IPS-11a (cell line): ENCODE results near the gene NUTM2D.
A peak's percentile ranks its signal among the peaks of the same experiment; 100 is the strongest.
"Not testable (repeated sequence)": the region's sequence is repeated elsewhere in the genome, so short reads cannot be mapped to it uniquely, and the experiment has no call there.

ENCODE experiments used
- H3K4me3 ChIP-seq: one replicate; pipeline ENCODE4 v1.5.1; 2013; ENCODE audit warnings: low read depth, low read length, control low read depth

Gene NUTM2D, protein sequence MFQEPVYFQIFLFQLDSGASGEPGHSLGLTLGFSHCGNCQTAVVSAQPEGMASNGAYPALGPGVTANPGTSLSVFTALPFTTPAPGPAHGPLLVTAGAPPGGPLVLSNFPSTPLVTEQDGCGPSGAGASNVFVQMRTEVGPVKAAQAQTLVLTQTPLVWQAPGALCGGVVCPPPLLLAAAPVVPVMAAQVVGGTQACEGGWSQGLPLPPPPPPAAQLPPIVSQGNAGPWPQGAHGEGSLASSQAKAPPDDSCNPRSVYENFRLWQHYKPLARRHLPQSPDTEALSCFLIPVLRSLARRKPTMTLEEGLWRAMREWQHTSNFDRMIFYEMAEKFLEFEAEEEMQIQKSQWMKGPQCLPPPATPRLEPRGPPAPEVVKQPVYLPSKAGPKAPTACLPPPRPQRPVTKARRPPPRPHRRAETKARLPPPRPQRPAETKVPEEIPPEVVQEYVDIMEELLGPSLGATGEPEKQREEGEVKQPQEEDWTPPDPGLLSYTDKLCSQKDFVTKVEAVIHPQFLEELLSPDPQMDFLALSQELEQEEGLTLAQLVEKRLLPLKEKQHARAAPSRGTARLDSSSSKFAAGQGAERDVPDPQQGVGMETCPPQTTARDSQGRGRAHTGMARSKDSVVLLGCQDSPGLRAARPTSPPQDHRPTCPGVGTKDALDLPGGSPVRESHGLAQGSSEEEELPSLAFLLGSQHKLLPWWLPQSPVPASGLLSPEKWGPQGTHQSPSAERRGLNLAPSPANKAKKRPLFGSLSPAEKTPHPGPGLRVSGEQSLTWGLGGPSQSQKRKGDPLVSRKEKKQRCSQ

DNA sequence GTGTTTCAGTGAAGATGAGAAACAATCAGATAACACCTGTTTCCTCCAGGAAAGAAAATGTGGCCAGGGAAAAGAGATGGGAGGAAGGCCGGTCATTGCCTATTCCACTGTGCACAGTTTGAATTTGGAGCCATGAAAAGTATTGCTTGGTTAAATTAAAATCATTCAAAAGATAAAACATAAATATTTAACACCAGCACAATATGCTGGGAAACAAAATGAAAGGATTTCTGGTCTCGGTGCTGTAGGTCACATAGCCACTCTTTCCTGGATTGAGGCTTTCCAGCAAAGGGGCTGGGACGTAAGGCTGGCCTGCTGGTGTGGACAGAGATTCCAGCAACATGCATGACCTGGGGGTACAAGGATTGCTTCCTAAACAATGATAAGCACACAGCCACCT is at the start of gene NUTM2D:
TSS of gene NUTM2D (plus strand) at position 301 of the 400 bp plus-strand sequence. CDS start 522 bp downstream, outside the sequence.
- H3K4me3 ChIP-seq, result not testable (repeated sequence)

DNA sequence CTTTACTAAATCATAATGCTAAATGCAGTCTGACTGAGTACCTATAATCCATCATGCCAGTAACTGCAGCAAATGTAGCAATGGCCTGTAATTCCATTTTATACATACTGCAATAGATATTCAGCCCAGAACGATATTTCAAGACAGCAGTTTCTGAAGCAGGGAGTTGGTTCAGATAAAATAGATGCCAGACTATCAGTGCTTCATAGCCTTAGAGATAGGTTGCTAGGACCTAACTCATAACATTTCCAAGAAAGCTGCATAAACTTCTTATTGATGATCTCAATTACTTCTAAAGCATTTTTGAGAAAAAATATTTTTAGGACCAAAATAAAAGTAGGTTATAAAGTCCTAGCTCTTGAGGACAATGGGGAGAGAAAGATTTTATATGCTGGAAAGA is 48.8 kb upstream of the NUTM2D start:
- not testable (repeated sequence) for H3K4me3 ChIP-seq

DNA sequence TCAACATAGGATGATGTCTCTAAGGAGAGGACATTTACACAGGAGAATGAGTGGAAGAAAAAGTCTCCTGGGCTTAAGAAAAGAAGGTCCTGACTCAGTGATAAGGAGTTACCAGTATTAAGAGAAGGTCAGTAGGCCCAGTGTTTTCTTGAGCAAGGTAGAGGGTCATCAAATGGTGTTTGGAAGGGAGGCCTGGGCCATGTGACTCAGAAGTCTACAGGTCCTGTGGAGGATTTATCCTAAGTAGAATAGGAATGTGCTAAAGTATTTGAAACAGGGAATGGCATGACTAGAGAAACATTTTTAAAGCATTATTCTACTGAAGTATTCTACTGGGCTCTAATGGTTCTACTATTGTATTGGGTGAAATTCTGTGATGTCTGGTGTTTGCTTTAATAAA is 47.9 kb upstream of the NUTM2D start:
- not testable (repeated sequence) for H3K4me3 ChIP-seq

DNA sequence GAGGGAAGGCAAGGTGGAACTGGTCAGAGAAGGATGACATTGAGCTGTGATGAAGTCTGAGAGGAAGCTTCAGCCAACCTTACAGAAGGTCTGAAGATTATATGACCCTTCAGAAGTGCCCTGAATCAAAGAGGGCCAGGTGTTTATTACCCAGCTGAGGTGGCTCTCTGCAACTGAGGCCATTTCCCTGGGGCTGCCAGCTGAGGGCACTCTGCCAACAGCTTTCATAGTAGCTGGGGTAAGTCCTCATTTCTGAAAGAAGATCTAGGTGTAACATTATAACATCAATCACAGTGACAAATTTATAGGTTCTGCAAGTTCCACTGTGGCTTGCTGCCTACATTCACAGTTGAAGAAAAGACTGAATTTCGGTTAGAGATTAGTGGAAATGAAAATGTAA is 46.0 kb upstream of the NUTM2D start:
- H3K4me3 ChIP-seq, result not testable (repeated sequence)

DNA sequence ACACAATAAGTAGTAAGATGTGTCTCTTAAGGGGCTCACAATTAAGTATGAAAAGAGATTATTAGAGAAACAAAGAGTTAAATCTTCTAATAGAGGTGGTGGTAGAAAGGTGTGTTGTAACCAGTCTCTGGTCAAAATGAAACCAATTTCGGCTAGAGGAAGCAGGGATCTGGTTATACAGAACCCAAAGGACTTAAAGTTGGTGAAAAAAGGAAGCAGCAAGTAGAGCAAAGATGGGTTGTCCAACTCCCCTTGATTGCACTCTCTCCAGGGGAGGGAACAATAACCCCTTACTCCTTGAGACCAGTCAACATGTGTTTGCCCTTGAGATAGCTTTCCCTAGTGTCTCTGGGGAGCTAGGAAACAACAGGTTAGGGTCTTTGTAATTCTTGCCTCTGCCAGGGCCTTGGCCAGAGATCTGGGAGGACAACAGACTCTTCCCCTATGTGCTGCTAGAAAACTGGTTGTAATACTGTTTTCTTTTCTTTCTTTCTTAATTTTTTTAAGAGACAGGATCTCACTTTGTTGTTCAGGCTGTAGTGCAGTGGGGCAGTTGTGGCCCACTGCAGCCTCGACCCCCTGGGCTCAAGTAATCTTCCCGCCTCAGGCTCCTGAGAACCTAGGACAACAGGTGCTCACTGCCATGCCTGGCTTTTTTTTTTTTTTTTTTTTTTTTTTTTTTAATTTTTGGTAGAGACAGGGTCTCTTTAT is 43.7 kb upstream of the NUTM2D start:
- H3K4me3 ChIP-seq, result not testable (repeated sequence)

DNA sequence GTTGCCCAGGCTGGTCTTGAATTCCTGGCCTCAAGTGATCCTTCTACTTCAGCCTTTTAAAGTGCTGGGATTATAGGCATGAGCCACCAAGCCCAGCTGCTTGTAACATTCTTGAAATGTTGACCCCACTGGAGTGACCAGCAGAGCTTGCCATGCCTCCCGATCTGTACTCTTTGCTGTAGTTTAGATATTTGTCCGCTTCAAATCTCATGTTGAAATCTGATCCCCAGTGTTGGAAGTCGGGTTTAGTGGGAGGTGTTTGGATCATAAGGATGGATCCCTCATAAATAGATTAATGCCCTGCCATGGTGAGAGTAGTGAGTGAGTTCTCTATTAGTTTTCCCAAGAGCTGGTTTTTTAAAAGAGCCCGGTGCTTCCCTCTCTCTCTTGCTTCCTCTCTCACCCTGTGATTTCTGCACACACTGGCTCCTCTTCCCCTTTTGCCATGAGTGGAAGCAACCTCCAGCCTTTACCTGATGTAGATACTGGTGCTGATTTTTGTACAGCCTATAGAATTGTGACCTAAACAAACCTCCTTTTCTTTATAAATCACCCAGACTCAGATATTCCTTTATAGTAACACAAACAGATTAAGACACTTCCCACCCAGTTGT is 43.1 kb upstream of the NUTM2D start:
- H3K4me3 ChIP-seq, result not testable (repeated sequence)

DNA sequence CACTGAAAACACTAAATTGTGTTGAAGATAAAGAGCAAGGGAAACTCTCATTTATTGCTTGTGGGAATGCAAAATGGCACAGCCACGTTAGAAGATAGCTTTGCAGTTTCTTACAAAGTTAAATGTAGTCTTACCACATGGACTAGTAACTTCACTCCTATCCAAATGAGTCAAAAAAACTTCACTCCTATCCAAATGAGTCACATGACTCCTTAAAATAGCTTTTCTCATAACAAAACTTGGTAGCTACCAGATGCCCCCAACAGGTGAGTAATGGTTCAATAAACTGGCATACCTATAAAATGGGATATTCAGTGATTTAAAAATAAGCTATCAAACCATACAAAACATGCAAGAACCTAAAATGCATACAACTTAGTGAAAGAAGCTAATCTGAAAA is 36.0 kb upstream of the NUTM2D start:
- not testable (repeated sequence) for H3K4me3 ChIP-seq

DNA sequence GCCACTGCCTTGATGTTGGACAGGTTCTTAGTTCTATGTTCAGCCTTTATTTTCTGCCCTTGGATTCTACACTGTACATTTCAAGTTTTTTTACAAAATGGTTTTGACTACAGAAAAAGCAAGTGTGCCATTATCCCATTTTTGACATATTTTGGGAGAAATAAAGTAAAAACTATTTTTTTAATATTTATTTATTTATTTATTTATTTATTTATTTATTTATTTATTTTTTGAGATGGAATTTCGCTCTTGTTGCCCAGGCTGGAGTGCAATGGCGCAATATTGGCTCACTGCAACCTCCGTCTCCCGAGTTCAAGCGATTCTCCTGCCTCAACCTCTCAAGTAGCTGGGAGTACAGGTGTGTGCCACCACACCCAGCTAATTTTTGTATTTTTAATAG is 33.0 kb upstream of the NUTM2D start:
- H3K4me3 ChIP-seq, result not testable (repeated sequence)

DNA sequence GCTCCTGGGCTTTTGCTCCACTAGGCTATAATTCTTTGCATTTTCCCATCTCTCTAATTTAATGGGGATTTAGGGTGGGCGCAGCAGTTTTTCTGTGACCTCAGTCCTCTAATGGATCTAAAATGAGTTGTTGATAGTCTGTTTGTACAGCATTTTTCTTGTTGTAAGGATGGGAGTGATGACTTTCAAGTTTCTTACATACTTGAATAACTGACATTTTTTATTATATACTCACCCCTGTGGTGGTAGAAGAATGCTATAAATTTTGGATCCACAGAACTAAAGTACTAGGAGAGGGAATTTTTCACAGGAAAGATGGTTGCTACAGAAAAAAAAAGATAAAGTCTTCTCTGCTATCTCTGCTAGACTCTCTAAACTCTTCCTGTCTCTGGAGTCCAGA is 29.6 kb upstream of the NUTM2D start:
- H3K4me3 ChIP-seq, result not testable (repeated sequence)

DNA sequence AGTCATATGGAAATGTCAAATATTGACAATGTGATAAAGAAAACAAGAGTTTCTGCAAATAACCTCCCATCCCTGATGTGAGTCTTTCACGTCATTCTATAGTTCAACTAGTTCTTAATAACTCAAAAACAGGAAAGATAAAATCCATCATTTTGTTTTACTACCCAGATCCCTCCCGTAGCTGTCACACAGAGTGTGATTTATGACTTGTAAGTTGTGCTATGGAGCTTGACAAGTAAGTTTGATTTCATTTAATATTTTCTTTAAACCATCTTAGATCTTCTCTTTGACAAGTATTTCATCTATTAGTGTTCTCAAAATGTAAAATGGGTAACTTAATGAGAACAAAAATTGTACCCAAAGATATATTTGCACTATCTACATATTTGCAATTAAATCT is 28.4 kb upstream of the NUTM2D start:
- not testable (repeated sequence) for H3K4me3 ChIP-seq

DNA sequence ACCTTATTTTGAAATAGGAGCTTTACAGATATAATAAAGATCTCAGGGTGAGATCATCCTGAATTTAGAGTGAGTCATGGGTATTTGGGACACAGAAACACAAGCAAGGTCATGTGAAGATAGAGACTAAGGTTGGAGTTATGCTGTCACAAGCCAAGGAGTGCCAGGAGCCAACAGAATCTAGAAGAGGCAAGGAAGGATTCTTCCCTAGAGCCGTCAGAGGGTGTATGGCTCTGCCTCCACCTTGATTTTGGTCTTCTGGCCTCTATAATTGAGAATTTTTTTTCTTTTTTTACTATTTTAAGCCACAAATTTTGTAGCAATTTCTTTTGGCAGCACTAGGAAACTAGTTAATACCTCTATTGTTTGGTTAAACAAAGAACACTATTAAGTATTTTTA is 24.9 kb upstream of the NUTM2D start:
- not testable (repeated sequence) for H3K4me3 ChIP-seq

DNA sequence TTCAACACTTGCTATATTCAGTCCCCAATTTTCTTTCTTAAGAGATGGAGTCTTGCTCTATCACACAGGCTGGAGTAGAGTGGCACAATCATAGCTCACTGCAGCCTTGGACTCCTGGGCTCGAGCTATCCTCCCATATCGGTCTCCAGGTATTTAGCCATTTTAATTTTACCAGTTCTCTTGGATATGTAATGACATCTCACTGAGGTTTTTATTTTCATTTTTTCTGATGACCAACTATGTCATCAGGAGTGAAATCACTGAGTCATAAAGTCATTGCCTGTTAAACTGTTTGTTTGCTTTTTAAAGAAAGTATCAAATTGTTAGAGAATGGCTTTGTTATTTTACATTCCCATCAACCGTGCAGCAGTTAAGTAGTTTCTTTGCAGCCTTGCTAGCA is 17.1 kb upstream of the NUTM2D start:
- not testable (repeated sequence) for H3K4me3 ChIP-seq

DNA sequence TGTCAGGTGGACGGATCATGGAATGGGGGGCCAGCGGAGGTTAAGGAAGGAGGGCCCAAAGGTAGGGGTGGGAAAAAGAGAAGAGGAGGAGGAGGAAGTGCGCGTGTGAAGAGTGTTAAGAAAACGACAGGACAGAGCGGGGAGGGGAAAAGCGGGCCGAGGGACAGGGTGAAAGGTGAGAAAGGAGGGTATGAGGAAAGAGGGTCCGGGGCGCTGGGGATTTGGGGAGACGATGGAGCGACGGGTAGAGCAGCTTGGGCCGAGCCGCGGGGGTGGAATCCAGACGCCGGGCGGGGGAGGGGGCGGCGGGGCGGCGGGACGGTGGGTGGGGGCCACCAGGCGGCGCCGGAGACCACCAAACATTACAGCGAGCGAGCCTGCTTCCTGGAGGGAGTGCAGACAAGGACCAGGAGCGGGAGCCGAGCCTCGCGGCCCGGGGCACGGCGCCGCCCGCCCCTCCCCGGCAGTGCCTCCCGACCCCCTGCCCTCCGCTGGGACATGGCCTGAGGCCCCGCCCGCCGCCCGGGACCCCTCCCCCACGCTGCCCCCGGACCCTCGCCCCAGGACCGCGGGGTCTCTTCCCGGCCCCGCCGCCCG is 15.9 kb upstream of the NUTM2D start:
- peak overlapping the region; percentile 54 for H3K4me3 ChIP-seq

DNA sequence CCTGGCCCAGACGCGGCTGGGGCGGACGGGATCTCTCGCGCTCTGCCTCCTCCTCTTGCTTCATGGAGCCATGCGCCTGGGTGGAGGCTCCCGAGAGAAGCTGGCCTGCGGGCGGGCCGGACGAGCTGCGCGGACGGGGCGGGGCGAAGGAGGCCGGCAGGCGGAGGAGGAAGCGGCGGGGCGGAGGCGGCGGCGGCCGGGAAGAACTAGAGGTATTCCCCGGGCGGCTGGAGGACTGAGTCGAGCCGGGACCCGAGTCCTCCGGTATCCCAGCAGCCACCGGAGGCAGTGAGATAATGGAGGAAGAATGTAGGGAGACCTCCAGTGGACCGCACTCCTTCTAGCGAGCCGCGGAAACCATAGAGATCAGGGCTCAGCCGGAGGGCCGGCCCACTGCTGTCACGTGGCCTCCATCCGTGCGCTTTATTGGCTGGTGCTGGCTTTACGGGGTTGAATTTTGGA is 15.3 kb upstream of the NUTM2D start:
- H3K4me3 ChIP-seq, result peak overlapping the region; percentile 54

DNA sequence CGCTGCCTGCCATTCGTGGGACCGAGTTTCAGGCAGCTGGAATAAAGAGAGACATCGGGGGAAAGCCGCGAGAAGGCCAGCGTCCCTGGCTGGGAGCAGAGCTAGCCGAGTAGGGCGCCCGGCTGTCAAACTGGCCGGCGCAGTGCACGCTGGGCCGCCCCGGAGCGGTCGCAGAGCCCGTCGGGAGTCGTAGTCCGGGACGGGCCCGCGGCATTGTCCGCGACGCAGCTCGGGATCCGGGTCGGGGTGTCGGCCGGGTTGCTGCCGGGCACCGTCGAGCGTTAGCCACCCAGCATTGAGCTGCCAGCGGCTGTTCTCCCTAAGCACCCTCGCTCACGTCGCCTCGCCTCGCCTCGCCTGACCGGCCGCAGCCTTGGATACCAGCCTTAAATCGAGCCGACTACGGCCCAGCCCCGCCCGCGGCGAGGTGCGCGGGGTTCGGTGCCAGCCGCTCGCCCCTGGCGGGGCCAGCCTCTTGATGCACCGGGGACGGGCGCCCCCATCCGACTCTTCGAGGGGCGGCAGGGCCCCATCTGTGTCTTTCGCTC is 14.8 kb upstream of the NUTM2D start:
- H3K4me3 ChIP-seq, result peak overlapping the region; percentile 54

DNA sequence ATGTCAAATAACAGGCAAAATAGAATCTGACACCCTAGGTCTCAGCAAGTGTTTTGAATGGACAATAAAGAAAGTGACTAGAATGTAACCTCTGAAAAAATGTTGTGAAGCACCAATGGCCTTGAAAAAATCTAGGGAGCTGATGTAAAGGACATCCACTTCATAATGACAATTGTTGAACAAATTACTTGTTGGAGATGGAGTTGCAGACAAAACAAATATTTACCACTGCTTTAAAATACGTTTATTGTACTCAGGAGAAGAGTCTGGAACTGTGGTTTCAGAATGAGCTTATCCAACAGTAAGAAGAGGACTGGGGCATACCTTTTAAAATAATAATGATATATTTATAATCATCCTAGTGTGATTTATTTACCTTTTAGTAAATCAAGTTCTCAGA is 11.8 kb upstream of the NUTM2D start:
- H3K4me3 ChIP-seq, result not testable (repeated sequence)

DNA sequence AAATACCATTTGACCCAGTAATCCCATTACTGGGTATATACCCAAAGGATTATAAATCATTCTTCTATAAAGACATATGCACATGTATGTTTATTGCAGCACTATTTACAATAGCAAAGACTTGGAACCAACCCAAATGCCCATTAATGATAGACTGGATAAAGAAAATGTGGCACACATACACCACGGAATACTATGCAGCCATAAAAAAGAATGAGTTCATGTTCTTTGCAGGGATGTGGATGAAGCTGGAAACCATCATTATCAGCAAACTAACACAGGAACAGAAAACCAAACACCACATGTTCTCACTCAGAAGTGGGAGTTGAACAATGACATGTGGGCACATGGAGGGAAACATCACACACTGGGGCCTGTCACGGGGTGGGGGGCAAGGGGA is 7.4 kb upstream of the NUTM2D start:
- H3K4me3 ChIP-seq, result not testable (repeated sequence)

DNA sequence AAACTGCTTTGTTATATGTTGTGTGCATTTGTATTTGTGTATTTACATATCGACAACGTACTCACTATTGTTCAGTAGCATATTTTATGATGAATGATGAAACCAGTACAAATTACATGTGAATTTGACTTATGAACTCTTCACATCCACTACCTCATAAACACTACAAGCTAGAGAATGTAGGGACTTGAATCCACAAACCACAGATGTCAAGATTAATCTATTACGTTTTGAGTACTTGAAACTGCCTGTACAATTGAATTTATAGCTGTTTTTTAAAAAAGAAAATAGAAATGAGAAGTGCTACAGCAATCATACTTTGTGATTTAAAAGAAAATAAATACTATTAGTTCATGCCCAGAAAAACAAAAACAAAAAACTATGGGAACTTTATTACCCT is 4.7 kb upstream of the NUTM2D start:
- not testable (repeated sequence) for H3K4me3 ChIP-seq

DNA sequence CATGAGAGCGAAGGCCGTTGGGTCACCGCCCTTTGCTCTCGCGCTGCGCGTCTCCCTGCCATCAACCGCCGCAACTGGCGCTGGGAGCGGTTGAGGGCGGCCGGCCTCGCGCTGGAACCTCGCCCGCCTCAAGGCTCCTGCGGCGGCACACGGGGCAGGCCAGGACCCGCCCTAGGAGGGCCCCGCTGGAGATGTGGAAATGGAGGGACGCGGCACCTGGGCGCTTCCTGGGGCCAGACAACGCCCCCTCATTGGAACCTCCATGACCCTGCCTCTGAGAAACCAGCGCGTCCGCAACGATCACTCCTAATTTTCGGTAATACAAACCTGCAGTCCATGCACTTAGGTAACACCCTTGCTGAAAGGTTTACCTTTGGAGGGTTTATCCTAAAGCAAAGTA is 2.4 kb upstream of the NUTM2D start:
- H3K4me3 ChIP-seq, result not testable (repeated sequence)

DNA sequence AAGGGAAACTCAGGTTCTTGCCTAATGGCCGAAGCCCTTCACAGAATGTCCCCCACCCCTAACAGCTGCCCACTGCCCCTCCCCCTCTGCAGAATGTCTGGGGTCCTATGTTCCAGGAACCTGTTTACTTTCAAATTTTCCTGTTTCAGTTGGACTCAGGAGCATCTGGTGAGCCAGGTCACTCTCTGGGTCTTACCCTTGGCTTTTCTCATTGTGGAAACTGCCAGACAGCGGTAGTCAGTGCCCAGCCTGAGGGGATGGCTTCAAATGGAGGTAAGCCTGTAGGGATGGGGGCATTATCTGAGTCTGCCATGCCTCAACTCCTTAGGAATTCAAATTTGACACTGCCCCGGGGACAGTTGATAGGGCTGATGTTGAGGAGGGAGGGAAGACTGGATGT is 615 bp downstream of the NUTM2D start:
- H3K4me3 ChIP-seq, result not testable (repeated sequence)
